C4-2B (cell line): Measurements from ENCODE around the gene C19orf73.
"Not testable (repeated sequence)": the region's sequence is repeated elsewhere in the genome, so short reads cannot be mapped to it uniquely, and the experiment has no call there.

Experiments
- H3K27ac ChIP-seq: fragments of 450-650 bp; 2 replicates; pipeline ENCODE4 v1.5.1; 2017
- CTCF ChIP-seq: fragments of 450-650 bp; conservative IDR thresholded peaks from 2 replicates; pipeline ENCODE4 v1.5.1; 2017; ENCODE audit warnings: mild to moderate bottlenecking
- ZFX ChIP-seq: fragments of 450-650 bp; IDR thresholded peaks from 2 replicates; pipeline ENCODE4 v1.6.1; 2017

C19orf73 gene

GRCh38 chr19:49084206-49085019 lies 34.5 kb downstream of the C19orf73 start:
- TF ChIP-seq ZFX: no peak
- TF ChIP-seq CTCF: no peak
- H3K27ac ChIP-seq: peak overlapping the region; percentile 90

GRCh38 chr19:49081273-49081672 lies 37.7 kb downstream of the C19orf73 start:
- TF ChIP-seq ZFX (no peak), CTCF (no peak)

GRCh38 chr19:49080392-49080791 lies 38.6 kb downstream of the C19orf73 start:
- TF ChIP-seq ZFX (no peak), CTCF (no peak)
- no peak overlapping the region for H3K27ac ChIP-seq

More at GRCh38 chr19:49081273-49081672, 37.7 kb downstream of the C19orf73 start:
- H3K27ac ChIP-seq: no peak overlapping the region

- not testable (repeated sequence) for H3K27ac ChIP-seq
- peak; percentile 62 for TF ChIP-seq CTCF
These were observed 44.1 kb downstream of the C19orf73 start for GRCh38 chr19:49074869-49075268.

- no peak for TF ChIP-seq ZFX
- no peak for TF ChIP-seq CTCF
- H3K27ac ChIP-seq: no peak overlapping the region
These were observed 45.2 kb downstream of the C19orf73 start for GRCh38 chr19:49073514-49074378.

GRCh38 chr19:49071860-49072547 lies 46.9 kb downstream of the C19orf73 start:
- TF ChIP-seq ZFX (no peak), CTCF (no peak)
- no peak overlapping the region for H3K27ac ChIP-seq
